ENCODE measurements around the gene FGF18. TPM values are rescaled to one million over a fixed set of nuclear protein-coding genes. Genes with fewer than 3 reads are reported as not detected.

FGF18 gene
- total and polyA plus RNA-seq, 2 experiments from 2014 or later = 1.00 to 7.2 TPM

DNA sequence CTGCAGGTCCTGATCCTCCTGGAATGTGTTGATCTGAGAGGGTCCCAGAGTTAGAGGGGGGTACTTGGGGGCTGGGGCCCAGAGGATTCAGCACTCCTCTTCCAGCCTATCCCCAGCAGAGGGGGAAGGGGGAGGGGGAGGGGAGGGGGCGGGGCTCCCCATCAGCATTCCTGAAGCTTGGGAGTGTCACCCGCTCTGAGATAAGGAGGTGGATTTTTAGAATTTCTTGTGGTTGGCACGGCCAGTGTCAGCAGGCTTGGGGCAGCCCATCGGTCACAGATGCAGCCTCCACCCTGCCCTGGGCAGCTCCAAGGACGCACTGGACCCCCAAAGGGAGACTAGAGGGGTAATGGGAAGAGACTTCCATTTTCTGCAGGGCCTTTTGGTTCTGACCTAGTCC, 5.3 kb downstream of the FGF18 start:
- Histone ChIP-seq H4K20me1 (ENCODE audit: insufficient read depth, poor library complexity, severe bottlenecking) (peaks cover 8% of the 10 kb centered on the region), H3K79me2 (no peaks in the 10 kb centered on the region), H3K4me1 (ENCODE audit: insufficient read depth) (peaks cover 8% of the 10 kb centered on the region), H3K9me2 (replicated peaks; ENCODE audit: insufficient read depth) (no peaks in the 10 kb centered on the region), H3K27me3 (peaks cover 12% of the 10 kb centered on the region), H3K4me2 (no peak overlapping the region), H3K9me3 (ENCODE audit: low read depth) (no peaks in the 10 kb centered on the region), H3K27ac (no peak overlapping the region), H3K4me3 (no peak overlapping the region), H3K36me3 (replicated peaks; ENCODE audit: insufficient read depth, low read depth) (no peaks in the 10 kb centered on the region), H2AFZ (no peak overlapping the region)
- DNase-seq (ENCODE audit: low spot score) = no peak
- TF ChIP-seq, protein P1, sequence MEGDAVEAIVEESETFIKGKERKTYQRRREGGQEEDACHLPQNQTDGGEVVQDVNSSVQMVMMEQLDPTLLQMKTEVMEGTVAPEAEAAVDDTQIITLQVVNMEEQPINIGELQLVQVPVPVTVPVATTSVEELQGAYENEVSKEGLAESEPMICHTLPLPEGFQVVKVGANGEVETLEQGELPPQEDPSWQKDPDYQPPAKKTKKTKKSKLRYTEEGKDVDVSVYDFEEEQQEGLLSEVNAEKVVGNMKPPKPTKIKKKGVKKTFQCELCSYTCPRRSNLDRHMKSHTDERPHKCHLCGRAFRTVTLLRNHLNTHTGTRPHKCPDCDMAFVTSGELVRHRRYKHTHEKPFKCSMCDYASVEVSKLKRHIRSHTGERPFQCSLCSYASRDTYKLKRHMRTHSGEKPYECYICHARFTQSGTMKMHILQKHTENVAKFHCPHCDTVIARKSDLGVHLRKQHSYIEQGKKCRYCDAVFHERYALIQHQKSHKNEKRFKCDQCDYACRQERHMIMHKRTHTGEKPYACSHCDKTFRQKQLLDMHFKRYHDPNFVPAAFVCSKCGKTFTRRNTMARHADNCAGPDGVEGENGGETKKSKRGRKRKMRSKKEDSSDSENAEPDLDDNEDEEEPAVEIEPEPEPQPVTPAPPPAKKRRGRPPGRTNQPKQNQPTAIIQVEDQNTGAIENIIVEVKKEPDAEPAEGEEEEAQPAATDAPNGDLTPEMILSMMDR (IDR thresholded peaks at IDR 0.05; ENCODE audit: poor library complexity) = no peak
- no peak for TF ChIP-seq EZH2 (IDR thresholded peaks at IDR 0.05; ENCODE audit: borderline replicate concordance)
- TF ChIP-seq EZH2phosphoT487 (IDR thresholded peaks at IDR 0.05; ENCODE audit: low read depth, severe bottlenecking, unreplicated experiment) = no peak
- WGBS (ENCODE audit: low lambda C conversion rate, missing lambda C conversion rate) = 59% methylated on average over 2 of the region's 5 CpGs

DNA sequence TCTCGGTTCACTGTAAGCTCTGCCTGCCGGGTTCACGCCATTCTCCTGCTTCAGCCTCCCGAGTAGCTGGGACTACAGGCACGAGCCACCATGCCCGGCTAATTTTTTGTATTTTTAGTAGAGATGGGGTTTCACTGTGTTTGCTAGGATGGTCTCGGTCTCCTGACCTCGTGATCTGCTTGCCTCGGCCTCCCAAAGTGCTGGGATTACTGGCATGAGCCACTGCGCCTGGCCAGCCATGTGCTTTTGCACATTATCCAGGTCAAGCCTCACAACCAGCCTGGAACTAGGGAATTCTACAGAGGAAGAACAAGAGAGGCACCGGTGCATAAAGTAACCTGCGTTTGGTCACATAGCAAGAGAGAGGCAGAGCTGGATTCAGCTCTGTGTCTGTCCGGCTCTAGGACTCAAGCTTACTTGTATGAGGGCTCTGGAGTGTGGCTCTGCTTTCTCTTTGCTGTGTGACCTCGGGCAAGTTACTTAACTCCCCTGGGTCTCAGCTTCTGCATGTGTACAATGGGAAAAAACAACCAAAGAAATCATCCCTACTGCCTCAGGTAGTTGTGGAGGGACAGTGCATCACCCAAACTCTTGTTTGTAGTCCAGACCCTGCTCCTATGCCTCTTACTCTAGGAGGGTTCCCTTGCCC, 6.3 kb downstream of the FGF18 start:
- Histone ChIP-seq H3K4me1 (ENCODE audit: insufficient read depth) (peaks cover 1% of the 10 kb centered on the region), H3K36me3 (replicated peaks; ENCODE audit: insufficient read depth, low read depth) (no peaks in the 10 kb centered on the region), H3K79me2 (no peaks in the 10 kb centered on the region), H3K9me3 (ENCODE audit: low read depth) (no peaks in the 10 kb centered on the region), H3K27ac (no peak overlapping the region), H3K4me3 (no peak overlapping the region), H2AFZ (no peak overlapping the region), H3K9me2 (replicated peaks; ENCODE audit: insufficient read depth) (no peaks in the 10 kb centered on the region), H3K4me2 (no peak overlapping the region), H3K27me3 (peaks cover 12% of the 10 kb centered on the region), H4K20me1 (ENCODE audit: insufficient read depth, poor library complexity, severe bottlenecking) (no peaks in the 10 kb centered on the region)
- 92% methylated on average over 14 of the region's 14 CpGs for WGBS (ENCODE audit: low lambda C conversion rate, missing lambda C conversion rate)
- DNase-seq (ENCODE audit: low spot score) = no peak
- TF ChIP-seq, protein P1 (IDR thresholded peaks at IDR 0.05; ENCODE audit: poor library complexity) = no peak
- no peak for TF ChIP-seq EZH2phosphoT487 (IDR thresholded peaks at IDR 0.05; ENCODE audit: low read depth, severe bottlenecking, unreplicated experiment)
- TF ChIP-seq EZH2 (IDR thresholded peaks at IDR 0.05; ENCODE audit: borderline replicate concordance) = no peak

- TF ChIP-seq EZH2 (IDR thresholded peaks at IDR 0.05; ENCODE audit: borderline replicate concordance) (no peak), EZH2phosphoT487 (IDR thresholded peaks at IDR 0.05; ENCODE audit: low read depth, severe bottlenecking, unreplicated experiment) (no peak)
- TF ChIP-seq, protein P1 (IDR thresholded peaks at IDR 0.05; ENCODE audit: poor library complexity) = no peak
- H3K9me2 ChIP-seq (replicated peaks; ENCODE audit: insufficient read depth) = no peaks in the 10 kb centered on the region
- no peaks in the 10 kb centered on the region for H3K4me1 ChIP-seq (ENCODE audit: insufficient read depth)
- H3K27ac ChIP-seq = no peak overlapping the region
- DNase-seq (ENCODE audit: low spot score) = no peak
- H3K79me2 ChIP-seq = no peaks in the 10 kb centered on the region
- H3K4me3 ChIP-seq = no peak overlapping the region
- no peaks in the 10 kb centered on the region for H3K9me3 ChIP-seq (ENCODE audit: low read depth)
- H3K4me2 ChIP-seq = no peak overlapping the region
- no peaks in the 10 kb centered on the region for H4K20me1 ChIP-seq (ENCODE audit: insufficient read depth, poor library complexity, severe bottlenecking)
- H3K27me3 ChIP-seq = peaks cover 10% of the 10 kb centered on the region
- H2AFZ ChIP-seq = no peak overlapping the region
- no peaks in the 10 kb centered on the region for H3K36me3 ChIP-seq (replicated peaks; ENCODE audit: insufficient read depth, low read depth)
- WGBS (ENCODE audit: low lambda C conversion rate, missing lambda C conversion rate) = 85% methylated on average over 4 of the region's 4 CpGs
Observed at GRCh38 chr5:171426266-171426665, 6.8 kb downstream of the FGF18 start.

Measured in hepatocyte (in vitro differentiated cells).